ENCODE results near the gene SSH2.

The SSH2 gene

GRCh38 chr17:29846298-29846697 lies 83.7 kb downstream of the SSH2 start:
- Histone ChIP-seq H3K27me3 (no peaks in the 10 kb centered on the region), H3K4me1 (no peaks in the 10 kb centered on the region), H3K27ac (no peak overlapping the region), H3K9me3 (no peaks in the 10 kb centered on the region), H3K36me3 (no peaks in the 10 kb centered on the region), H3K4me3 (no peak overlapping the region)
- intact Hi-C loops (cut with DNase I; ENCODE audit: low total_unique reads): no loop called here
- TF ChIP-seq CTCF (IDR thresholded peaks at IDR 0.05): no peak
- DNase-seq: no peak

DNA sequence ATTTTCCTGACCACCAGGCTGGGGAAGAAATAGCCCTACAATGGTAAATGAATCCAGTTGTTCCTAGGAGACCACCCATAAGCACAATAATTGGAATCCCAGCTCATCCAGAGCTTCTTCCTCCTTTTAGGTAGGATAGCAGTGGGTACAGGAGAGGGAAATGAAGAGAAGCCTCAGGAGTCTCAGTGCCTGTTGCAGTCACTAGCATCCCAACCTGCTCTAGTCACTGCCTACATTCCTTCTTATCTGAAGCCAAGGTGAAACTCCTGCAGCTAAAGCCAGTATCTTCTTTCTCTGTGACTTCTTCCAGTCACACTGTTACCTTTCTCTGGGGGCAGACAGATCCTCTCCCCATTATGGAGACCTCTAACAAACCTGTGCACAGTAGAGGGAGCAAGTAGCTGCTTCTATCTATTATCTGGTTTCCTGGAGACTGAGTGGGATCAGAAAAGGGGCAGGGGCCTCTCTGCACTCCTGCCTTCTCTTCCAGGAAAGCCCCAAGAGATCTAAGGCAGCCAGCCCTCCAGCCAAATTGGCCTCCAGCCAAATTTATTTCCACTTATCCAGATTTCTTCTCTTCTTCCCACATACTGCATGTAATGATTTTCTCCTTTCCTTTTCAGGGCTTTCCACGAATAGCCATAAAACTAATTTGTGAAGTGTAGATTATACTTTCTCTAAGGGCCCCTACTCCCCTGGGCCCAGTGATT lies 85.5 kb downstream of the SSH2 start:
- no peak for DNase-seq
- intact Hi-C loops (cut with DNase I; ENCODE audit: low total_unique reads): no loop called here

GRCh38 chr17:29840884-29841283 lies 89.1 kb downstream of the SSH2 start:
- DNase-seq: no peak
- H3K27ac ChIP-seq: no peak overlapping the region
- H3K36me3 ChIP-seq: no peaks in the 10 kb centered on the region
- H3K4me1 ChIP-seq: no peaks in the 10 kb centered on the region
- intact Hi-C loops (cut with DNase I; ENCODE audit: low total_unique reads): no loop called here
- H3K9me3 ChIP-seq: no peaks in the 10 kb centered on the region
- no peak for TF ChIP-seq CTCF (IDR thresholded peaks at IDR 0.05)
- no peak overlapping the region for H3K4me3 ChIP-seq
- H3K27me3 ChIP-seq: no peaks in the 10 kb centered on the region

More for the DNA sequence above, 85.5 kb downstream of the SSH2 start:
- no peak for TF ChIP-seq CTCF (IDR thresholded peaks at IDR 0.05)
- Histone ChIP-seq H3K4me3 (no peak overlapping the region), H3K36me3 (no peaks in the 10 kb centered on the region), H3K9me3 (no peaks in the 10 kb centered on the region), H3K27me3 (no peaks in the 10 kb centered on the region), H3K4me1 (no peaks in the 10 kb centered on the region), H3K27ac (no peak overlapping the region)

GRCh38 chr17:29839656-29840055 lies 90.4 kb downstream of the SSH2 start:
- no peak for TF ChIP-seq CTCF (IDR thresholded peaks at IDR 0.05)
- DNase-seq: no peak
- no peak overlapping the region for H3K4me3 ChIP-seq
- intact Hi-C loops (cut with DNase I; ENCODE audit: low total_unique reads): no loop called here
- no peaks in the 10 kb centered on the region for H3K27me3 ChIP-seq
- H3K36me3 ChIP-seq: no peaks in the 10 kb centered on the region
- H3K27ac ChIP-seq: no peak overlapping the region
- no peaks in the 10 kb centered on the region for H3K9me3 ChIP-seq
- H3K4me1 ChIP-seq: no peaks in the 10 kb centered on the region

DNA sequence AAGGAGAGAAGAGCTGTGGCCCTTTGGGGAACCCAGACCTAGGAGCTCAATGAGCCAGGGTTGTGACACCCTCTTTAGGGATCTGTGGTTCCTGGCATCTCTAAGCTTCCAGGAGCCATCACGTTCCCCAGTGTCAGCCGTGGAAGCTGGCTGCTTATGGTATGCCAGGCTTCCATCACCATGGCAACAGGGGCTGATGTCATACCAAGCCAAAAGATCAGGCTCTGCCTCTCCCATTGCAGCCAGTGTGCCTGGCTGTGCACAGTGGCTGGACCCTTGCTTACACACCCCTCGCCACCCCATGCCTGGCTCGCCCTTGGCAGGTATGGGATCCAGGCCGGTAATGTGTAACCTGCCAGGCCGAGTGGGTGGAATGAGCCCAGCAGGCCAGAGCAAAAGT lies 91.1 kb downstream of the SSH2 start:
- H3K4me3 ChIP-seq: no peak overlapping the region
- H3K27ac ChIP-seq: no peak overlapping the region
- H3K4me1 ChIP-seq: no peaks in the 10 kb centered on the region
- intact Hi-C loops (cut with DNase I; ENCODE audit: low total_unique reads): no loop called here
- H3K36me3 ChIP-seq: no peaks in the 10 kb centered on the region
- no peak for DNase-seq
- H3K9me3 ChIP-seq: no peaks in the 10 kb centered on the region
- no peak for TF ChIP-seq CTCF (IDR thresholded peaks at IDR 0.05)
- H3K27me3 ChIP-seq: no peaks in the 10 kb centered on the region

DNA sequence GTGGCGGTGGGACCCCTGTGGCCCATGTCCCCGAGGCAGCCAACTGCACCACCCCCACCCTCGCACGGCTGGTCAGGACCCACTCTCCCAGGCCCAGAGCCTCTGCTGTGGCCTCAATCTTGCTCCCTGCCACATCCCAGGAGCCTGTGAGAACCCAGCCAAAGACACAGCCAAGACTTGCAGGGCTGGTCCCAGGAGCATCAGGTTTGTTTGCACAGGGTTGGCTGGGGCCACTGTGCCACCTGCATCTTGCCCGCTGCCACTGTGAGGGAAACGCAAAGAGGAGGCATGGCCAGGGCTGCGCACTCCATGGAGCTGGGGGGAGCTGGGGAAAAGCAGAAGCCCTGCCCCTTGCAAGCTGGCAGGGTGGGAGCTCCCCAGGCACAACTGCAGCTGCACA lies 92.5 kb downstream of the SSH2 start:
- H3K36me3 ChIP-seq: no peaks in the 10 kb centered on the region
- intact Hi-C loops (cut with DNase I; ENCODE audit: low total_unique reads): no loop called here
- no peak overlapping the region for H3K4me3 ChIP-seq

More for the DNA sequence above, 92.5 kb downstream of the SSH2 start:
- Histone ChIP-seq H3K4me1 (no peaks in the 10 kb centered on the region), H3K27ac (no peak overlapping the region), H3K27me3 (no peaks in the 10 kb centered on the region), H3K9me3 (no peaks in the 10 kb centered on the region)
- DNase-seq: no peak
- TF ChIP-seq CTCF (IDR thresholded peaks at IDR 0.05): no peak

Measured in tibial artery (tissue), 4 donors.